Neural progenitor cell (in vitro differentiated cells): ENCODE data around the gene POLDIP3. TPM values are rescaled to one million over a fixed set of nuclear protein-coding genes. Genes with fewer than 3 reads are reported as not detected.

ENCODE experiments used
- DNase-seq: peaks from one replicate; pipeline ENCODE4 v3.0.0-alpha.2; 2016; ENCODE audit warnings: low spot score
- H2AFZ ChIP-seq: fragments of 200-600 bp; sonication (generic); replicated peaks from 2 replicates; pipeline ENCODE4 v1.6.1; 2016; ENCODE audit warnings: antibody characterized with exemption
- H3F3A ChIP-seq: fragments of 200-600 bp; sonication (generic); 2 replicates; pipeline ENCODE4 v1.6.1; 2016; ENCODE audit warnings: antibody characterized with exemption, low read depth
- H3K27ac ChIP-seq: fragments of 200-600 bp; sonication (generic); 2 replicates; pipeline ENCODE4 v1.5.1; 2016; ENCODE audit warnings: mild to moderate bottlenecking
- H3K27me3 ChIP-seq: fragments of 200-600 bp; sonication (generic); 2 replicates; pipeline ENCODE4 v1.6.1; 2016; ENCODE audit warnings: mild to moderate bottlenecking, moderate library complexity
- H3K36me3 ChIP-seq: fragments of 200-600 bp; sonication (generic); 2 replicates; pipeline ENCODE4 v1.5.1; 2016
- H3K4me1 ChIP-seq: fragments of 200-600 bp; sonication (generic); 2 replicates; pipeline ENCODE4 v1.6.1; 2016; ENCODE audit warnings: mixed run types
- H3K4me2 ChIP-seq: fragments of 200-600 bp; sonication (generic); 2 replicates; pipeline ENCODE4 v1.6.1; 2016
- H3K4me3 ChIP-seq: fragments of 200-600 bp; sonication (generic); 2 replicates; pipeline ENCODE4 v1.5.1; 2016
- H3K79me2 ChIP-seq: fragments of 200-600 bp; sonication (generic); 2 replicates; pipeline ENCODE4 v1.6.1; 2016; ENCODE audit warnings: low read depth
- H3K9ac ChIP-seq: fragments of 200-600 bp; sonication (generic); 2 replicates; pipeline ENCODE4 v1.6.1; 2016
- H3K9me3 ChIP-seq: fragments of 200-600 bp; sonication (generic); 2 replicates; pipeline ENCODE4 v1.5.1; 2016; ENCODE audit warnings: low read depth
- H4K20me1 ChIP-seq: fragments of 200-600 bp; sonication (generic); 2 replicates; pipeline ENCODE4 v1.6.1; 2016; ENCODE audit warnings: low read depth
- H3K27ac Mint-ChIP-seq: 3 replicates; pipeline ENCODE4 v1.8.0; 2021; ENCODE audit warnings: mixed read lengths
- H3K27me3 Mint-ChIP-seq: 2 replicates; pipeline ENCODE4 v1.8.0; 2022; ENCODE audit warnings: low read depth, mild to moderate bottlenecking, inconsistent platforms, moderate library complexity, mixed read lengths; ENCODE audit not compliant: insufficient read depth
- H3K36me3 Mint-ChIP-seq: 3 replicates; pipeline ENCODE4 v1.8.0; 2021; ENCODE audit warnings: mixed read lengths
- H3K4me1 Mint-ChIP-seq: 3 replicates; pipeline ENCODE4 v1.8.0; 2021; ENCODE audit warnings: mixed read lengths
- H3K4me3 Mint-ChIP-seq: 3 replicates; pipeline ENCODE4 v1.8.0; 2021; ENCODE audit warnings: mild to moderate bottlenecking, moderate library complexity, mixed read lengths
- H3K9me3 Mint-ChIP-seq: 3 replicates; pipeline ENCODE4 v1.8.0; 2020; ENCODE audit warnings: mixed read lengths
- EZH2 ChIP-seq: fragments of 200-600 bp; sonication (generic); IDR thresholded peaks from 2 replicates; pipeline ENCODE4 v1.6.1; 2017; ENCODE audit warnings: antibody characterized with exemption, mild to moderate bottlenecking, moderate library complexity
- EZH2phosphoT487 ChIP-seq: fragments of 200-600 bp; sonication (generic); IDR thresholded peaks from 2 replicates; pipeline ENCODE4 v1.6.1; 2017; ENCODE audit warnings: antibody characterized with exemption
- total RNA-seq: library from RNA; depleted of rRNA; stranded (reverse); fragments of >200 nt; gene quantifications from 2 replicates; pipeline ENCODE4 v1.2.3, GENCODE V29; 2015; ENCODE audit warnings: low replicate concordance
- TF ChIP-seq, protein P1 (sequence below): fragments of 200-600 bp; sonication (generic); IDR thresholded peaks from 2 replicates; pipeline ENCODE4 v1.5.1; 2017; ENCODE audit warnings: antibody characterized with exemption, mild to moderate bottlenecking

POLDIP3 gene, protein sequence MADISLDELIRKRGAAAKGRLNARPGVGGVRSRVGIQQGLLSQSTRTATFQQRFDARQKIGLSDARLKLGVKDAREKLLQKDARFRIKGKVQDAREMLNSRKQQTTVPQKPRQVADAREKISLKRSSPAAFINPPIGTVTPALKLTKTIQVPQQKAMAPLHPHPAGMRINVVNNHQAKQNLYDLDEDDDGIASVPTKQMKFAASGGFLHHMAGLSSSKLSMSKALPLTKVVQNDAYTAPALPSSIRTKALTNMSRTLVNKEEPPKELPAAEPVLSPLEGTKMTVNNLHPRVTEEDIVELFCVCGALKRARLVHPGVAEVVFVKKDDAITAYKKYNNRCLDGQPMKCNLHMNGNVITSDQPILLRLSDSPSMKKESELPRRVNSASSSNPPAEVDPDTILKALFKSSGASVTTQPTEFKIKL
- total RNA-seq = 37.8 and 67.2 TPM in 2 replicates

DNA sequence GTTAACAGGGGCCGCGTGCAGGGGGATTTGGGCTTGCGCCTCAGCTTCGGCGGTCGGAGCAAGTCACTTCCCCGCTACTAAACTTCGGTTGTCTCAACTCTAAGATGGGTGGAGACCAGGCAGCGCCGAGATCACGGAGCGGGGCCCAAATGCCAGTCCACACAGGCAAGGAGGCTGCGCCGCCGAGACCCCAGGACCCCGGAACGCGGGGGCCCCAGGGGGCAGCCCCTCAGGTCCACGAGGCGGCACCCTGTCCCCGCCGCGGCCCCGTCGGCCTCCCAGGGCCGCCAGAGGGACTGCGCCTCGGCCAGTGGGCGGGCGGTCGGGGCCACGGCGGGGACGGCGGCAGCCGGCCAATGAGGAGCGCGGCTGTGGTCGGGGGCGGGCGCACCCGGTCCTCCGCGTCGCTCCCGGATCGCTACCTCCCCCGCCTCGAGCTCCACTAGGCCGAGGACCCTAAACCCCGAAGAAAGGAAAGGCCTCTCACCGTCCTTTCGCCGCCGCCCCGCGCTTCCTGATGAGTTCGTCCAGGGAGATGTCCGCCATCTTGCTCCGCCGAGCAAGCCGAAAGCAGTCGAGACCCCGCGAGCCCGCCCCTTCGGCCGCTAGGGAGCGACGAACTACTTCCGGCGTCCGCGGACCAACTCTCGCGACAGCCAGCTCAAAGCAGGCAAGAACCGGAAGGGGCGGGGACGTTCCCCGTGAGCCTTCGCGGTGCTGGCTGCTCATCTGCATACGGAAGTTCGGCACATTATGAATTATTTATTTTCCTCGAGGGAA is at the start of gene POLDIP3:
POLDIP3 (minus strand) TSS at position 572 of the 780 bp plus-strand sequence; CDS start at position 546, 26 bp downstream.
- H4K20me1 ChIP-seq = peaks cover 46% of the 10 kb centered on the region
- peak; percentile 99 for DNase-seq
- H3K27me3 ChIP-seq = no peaks in the 10 kb centered on the region
- Mint-ChIP-seq H3K27ac (peak within 1 kb of the TSS; percentile 100), H3K27me3 (peaks cover 7% of the 10 kb centered on the region), H3K4me3 (peak within 1 kb of the TSS; percentile 100), H3K9me3 (no peaks in the 10 kb centered on the region), H3K4me1 (peaks cover 61% of the 10 kb centered on the region), H3K36me3 (peaks cover 20% of the 10 kb centered on the region)
- H3K4me3 ChIP-seq = peak within 1 kb of the TSS; percentile 96
- peak within 1 kb of the TSS; percentile 60 for H2AFZ ChIP-seq
- H3K79me2 ChIP-seq = peaks cover 49% of the 10 kb centered on the region
- H3K4me2 ChIP-seq = peak within 1 kb of the TSS; percentile 83
- no peaks in the 10 kb centered on the region for H3K36me3 ChIP-seq
- TF ChIP-seq EZH2 = peak; percentile 16
- TF ChIP-seq, protein P1, sequence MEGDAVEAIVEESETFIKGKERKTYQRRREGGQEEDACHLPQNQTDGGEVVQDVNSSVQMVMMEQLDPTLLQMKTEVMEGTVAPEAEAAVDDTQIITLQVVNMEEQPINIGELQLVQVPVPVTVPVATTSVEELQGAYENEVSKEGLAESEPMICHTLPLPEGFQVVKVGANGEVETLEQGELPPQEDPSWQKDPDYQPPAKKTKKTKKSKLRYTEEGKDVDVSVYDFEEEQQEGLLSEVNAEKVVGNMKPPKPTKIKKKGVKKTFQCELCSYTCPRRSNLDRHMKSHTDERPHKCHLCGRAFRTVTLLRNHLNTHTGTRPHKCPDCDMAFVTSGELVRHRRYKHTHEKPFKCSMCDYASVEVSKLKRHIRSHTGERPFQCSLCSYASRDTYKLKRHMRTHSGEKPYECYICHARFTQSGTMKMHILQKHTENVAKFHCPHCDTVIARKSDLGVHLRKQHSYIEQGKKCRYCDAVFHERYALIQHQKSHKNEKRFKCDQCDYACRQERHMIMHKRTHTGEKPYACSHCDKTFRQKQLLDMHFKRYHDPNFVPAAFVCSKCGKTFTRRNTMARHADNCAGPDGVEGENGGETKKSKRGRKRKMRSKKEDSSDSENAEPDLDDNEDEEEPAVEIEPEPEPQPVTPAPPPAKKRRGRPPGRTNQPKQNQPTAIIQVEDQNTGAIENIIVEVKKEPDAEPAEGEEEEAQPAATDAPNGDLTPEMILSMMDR = peak; percentile 37
- no peak for TF ChIP-seq EZH2phosphoT487
- no peaks in the 10 kb centered on the region for H3K9me3 ChIP-seq
- peaks cover 14% of the 10 kb centered on the region for H3K4me1 ChIP-seq
- H3K27ac ChIP-seq = peak within 1 kb of the TSS; percentile 99
- H3K9ac ChIP-seq = peak within 1 kb of the TSS; percentile 97
- H3F3A ChIP-seq = peaks cover 52% of the 10 kb centered on the region

DNA sequence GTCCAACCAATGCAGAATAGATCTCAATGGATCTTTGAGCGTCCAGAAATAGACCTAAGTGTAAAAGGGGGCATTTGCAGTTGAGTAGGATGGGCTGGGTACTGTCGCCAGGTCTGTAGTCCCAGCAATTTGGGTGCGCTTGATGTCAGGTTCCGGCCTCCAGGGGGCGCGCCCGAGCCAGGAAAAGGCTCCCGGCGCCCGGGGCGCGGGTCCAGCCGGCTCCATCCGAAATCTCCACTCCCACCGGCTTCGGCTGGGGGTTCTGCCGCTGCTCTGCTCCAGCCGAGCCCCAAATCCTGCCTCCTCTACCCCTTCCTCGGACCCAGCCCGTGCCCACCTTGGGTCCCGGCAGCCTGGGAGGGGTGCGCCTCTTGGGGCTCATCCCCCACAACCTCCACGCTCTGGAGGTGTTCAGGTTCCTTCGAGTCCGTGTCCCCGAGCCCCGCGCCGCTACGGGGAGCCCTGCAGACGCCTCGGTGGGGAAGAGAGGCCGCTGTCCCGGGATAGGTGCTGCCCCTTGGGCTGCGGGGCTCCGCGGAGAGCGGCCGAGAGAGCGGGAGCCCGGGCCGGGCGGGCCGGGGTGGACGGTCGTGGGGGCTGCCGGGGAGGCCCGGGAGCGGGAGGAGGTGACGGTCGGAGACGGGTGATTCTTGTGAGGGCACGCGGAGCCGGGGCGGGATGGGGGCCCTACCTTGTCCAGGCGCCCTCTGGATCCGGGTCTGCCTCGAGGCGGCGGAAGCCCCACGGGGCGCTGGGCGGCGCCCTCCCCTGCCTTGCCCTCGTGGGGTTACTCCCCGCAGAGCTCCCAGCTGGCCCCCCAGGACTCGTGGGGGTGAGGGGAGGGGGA is 47.5 kb upstream of the POLDIP3 start:
- Mint-ChIP-seq H3K36me3 (no peaks in the 10 kb centered on the region), H3K4me1 (no peaks in the 10 kb centered on the region), H3K27ac (no peak overlapping the region), H3K4me3 (peak overlapping the region; percentile 77), H3K27me3 (peaks cover 3% of the 10 kb centered on the region), H3K9me3 (no peaks in the 10 kb centered on the region)
- H3K9ac ChIP-seq = no peak overlapping the region
- peak; percentile 69 for TF ChIP-seq EZH2
- TF ChIP-seq, protein P1 = peak; percentile 85
- peak; percentile 47 for TF ChIP-seq EZH2phosphoT487
- no peaks in the 10 kb centered on the region for H4K20me1 ChIP-seq
- peaks cover 18% of the 10 kb centered on the region for H3K27me3 ChIP-seq
- H3K4me1 ChIP-seq = no peaks in the 10 kb centered on the region
- H3K27ac ChIP-seq = no peak overlapping the region
- no peaks in the 10 kb centered on the region for H3K79me2 ChIP-seq
- H2AFZ ChIP-seq = peak overlapping the region; percentile 100
- H3K9me3 ChIP-seq = no peaks in the 10 kb centered on the region
- peak; percentile 91 for DNase-seq
- H3K36me3 ChIP-seq = no peaks in the 10 kb centered on the region
- peak overlapping the region; percentile 62 for H3K4me3 ChIP-seq
- peak overlapping the region; percentile 85 for H3K4me2 ChIP-seq
- no peaks in the 10 kb centered on the region for H3F3A ChIP-seq

DNA sequence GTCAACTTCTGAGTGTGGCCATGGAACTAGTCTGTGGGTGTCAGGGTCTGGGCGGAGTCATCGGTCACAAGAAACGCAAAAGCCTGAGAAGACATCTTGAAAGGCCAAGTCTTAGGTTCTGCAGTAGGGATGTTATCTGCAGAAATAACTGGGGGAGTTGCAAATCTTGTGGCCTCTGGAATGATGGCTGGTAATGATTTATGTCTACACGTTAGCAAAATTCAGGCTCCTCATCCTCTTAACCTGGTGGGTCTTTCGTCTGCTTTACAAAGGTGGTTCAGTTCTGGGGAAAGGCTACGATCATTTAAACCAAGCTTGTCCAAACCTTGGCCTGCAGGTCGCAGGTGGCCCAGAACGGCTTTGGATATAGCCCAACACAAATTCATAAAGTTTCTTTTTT is 41.9 kb upstream of the POLDIP3 start:
- peaks cover 2% of the 10 kb centered on the region for H3K27me3 Mint-ChIP-seq
- DNase-seq = no peak
- H3K4me1 ChIP-seq = no peaks in the 10 kb centered on the region
- no peak overlapping the region for H3K9ac ChIP-seq
- H3K27ac ChIP-seq = no peak overlapping the region
- H3K36me3 ChIP-seq = no peaks in the 10 kb centered on the region
- H3K79me2 ChIP-seq = no peaks in the 10 kb centered on the region
- peaks cover 7% of the 10 kb centered on the region for H3K4me1 Mint-ChIP-seq
- no peak overlapping the region for H2AFZ ChIP-seq
- H3K27ac Mint-ChIP-seq = no peak overlapping the region
- TF ChIP-seq, protein P1 = no peak
- TF ChIP-seq EZH2 (no peak), EZH2phosphoT487 (no peak)
- H3K36me3 Mint-ChIP-seq = no peaks in the 10 kb centered on the region
- no peaks in the 10 kb centered on the region for H4K20me1 ChIP-seq
- H3K4me3 Mint-ChIP-seq = no peak overlapping the region
- no peaks in the 10 kb centered on the region for H3K9me3 Mint-ChIP-seq
- no peak overlapping the region for H3K4me2 ChIP-seq
- no peak overlapping the region for H3K4me3 ChIP-seq
- no peaks in the 10 kb centered on the region for H3K9me3 ChIP-seq
- H3F3A ChIP-seq = peaks cover 12% of the 10 kb centered on the region
- H3K27me3 ChIP-seq = no peaks in the 10 kb centered on the region
